Upper lobe of left lung (tissue), 4 donors: ENCODE data around the gene SLC52A3.

Experiments used
- CTCF ChIP-seq, 6 experiments: fragments of 450-650 bp in 4 of 6; fragments of 200-600 bp in 2 of 6; sonication (generic) in 2 of 6; IDR thresholded peaks; one replicate each; pipeline ENCODE4 v1.5.1; 2016 to 2019; ENCODE audit warnings: antibody characterized with exemption in 6 of 6
- POLR2A ChIP-seq, 4 donors: fragments of 450-650 bp; IDR thresholded peaks; one replicate each; pipeline ENCODE4 v1.5.1; 2016 to 2017; ENCODE audit warnings: antibody characterized with exemption in 4 of 4, mild to moderate bottlenecking in 2 of 4

- TF ChIP-seq CTCF (IDR thresholded peaks at IDR 0.05) (no peak), POLR2A (IDR thresholded peaks at IDR 0.05) (no peak)
These were observed 45.1 kb upstream of the SLC52A3 start for GRCh38 chr20:813390-813789.
